ENCODE measurements around the gene DGKZ. TPM values are rescaled to one million over a fixed set of nuclear protein-coding genes. Genes with fewer than 3 reads are reported as not detected.

DGKZ gene
- total RNA-seq, 4 donors from 2014 or later = 104 to 270 (median 200) TPM

DNA sequence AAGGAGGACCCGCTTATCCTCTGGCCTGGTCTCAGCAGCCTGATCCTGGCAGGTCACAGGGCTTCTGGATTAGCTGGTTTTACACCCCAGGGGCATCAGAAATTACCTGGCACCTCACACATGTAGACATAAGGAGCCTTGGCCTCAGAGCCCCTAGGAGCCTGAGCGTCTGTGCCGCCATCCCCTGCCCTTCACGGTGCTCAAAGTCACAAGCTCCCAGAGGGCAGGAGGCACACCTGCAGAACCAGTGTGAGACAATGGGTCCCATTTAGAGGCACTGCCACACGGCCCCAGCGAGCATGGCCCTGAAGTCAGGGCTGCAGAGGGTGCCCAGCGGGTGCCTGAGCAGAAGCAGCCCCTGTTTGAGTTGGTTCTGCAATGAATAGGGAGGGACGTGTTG lies 3.9 kb downstream of the DGKZ start:
- H3K27me3 ChIP-seq = no peaks in the 10 kb centered on the region
- no peaks in the 10 kb centered on the region for H3K36me3 ChIP-seq

GRCh38 chr11:46351606-46352005 lies 4.3 kb downstream of the DGKZ start:
- Histone ChIP-seq H3K4me3 (no peak overlapping the region), H3K4me1 (peaks cover 3 to 51% (median 18%) of the 10 kb centered on the region in 4 donors), H3K9me3 (no peaks in the 10 kb centered on the region), H3K27me3 (no peaks in the 10 kb centered on the region), H3K36me3 (no peaks in the 10 kb centered on the region), H3K27ac (peak overlapping the region in 2 of 4 donors; percentile 36 to 55)
- no peak for DNase-seq
- no peak for TF ChIP-seq POLR2A (IDR thresholded peaks at IDR 0.05)
- TF ChIP-seq, protein P1, sequence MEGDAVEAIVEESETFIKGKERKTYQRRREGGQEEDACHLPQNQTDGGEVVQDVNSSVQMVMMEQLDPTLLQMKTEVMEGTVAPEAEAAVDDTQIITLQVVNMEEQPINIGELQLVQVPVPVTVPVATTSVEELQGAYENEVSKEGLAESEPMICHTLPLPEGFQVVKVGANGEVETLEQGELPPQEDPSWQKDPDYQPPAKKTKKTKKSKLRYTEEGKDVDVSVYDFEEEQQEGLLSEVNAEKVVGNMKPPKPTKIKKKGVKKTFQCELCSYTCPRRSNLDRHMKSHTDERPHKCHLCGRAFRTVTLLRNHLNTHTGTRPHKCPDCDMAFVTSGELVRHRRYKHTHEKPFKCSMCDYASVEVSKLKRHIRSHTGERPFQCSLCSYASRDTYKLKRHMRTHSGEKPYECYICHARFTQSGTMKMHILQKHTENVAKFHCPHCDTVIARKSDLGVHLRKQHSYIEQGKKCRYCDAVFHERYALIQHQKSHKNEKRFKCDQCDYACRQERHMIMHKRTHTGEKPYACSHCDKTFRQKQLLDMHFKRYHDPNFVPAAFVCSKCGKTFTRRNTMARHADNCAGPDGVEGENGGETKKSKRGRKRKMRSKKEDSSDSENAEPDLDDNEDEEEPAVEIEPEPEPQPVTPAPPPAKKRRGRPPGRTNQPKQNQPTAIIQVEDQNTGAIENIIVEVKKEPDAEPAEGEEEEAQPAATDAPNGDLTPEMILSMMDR (IDR thresholded peaks at IDR 0.05) = no peak

More for the DNA sequence above, 3.9 kb downstream of the DGKZ start:
- peaks cover 3 to 56% (median 22%) of the 10 kb centered on the region in 4 donors for H3K4me1 ChIP-seq
- no peaks in the 10 kb centered on the region for H3K9me3 ChIP-seq
- TF ChIP-seq, protein P1 (IDR thresholded peaks at IDR 0.05) = no peak
- TF ChIP-seq POLR2A (IDR thresholded peaks at IDR 0.05) = no peak
- no peak overlapping the region for H3K4me3 ChIP-seq
- H3K27ac ChIP-seq = no peak overlapping the region
- DNase-seq = no peak

DNA sequence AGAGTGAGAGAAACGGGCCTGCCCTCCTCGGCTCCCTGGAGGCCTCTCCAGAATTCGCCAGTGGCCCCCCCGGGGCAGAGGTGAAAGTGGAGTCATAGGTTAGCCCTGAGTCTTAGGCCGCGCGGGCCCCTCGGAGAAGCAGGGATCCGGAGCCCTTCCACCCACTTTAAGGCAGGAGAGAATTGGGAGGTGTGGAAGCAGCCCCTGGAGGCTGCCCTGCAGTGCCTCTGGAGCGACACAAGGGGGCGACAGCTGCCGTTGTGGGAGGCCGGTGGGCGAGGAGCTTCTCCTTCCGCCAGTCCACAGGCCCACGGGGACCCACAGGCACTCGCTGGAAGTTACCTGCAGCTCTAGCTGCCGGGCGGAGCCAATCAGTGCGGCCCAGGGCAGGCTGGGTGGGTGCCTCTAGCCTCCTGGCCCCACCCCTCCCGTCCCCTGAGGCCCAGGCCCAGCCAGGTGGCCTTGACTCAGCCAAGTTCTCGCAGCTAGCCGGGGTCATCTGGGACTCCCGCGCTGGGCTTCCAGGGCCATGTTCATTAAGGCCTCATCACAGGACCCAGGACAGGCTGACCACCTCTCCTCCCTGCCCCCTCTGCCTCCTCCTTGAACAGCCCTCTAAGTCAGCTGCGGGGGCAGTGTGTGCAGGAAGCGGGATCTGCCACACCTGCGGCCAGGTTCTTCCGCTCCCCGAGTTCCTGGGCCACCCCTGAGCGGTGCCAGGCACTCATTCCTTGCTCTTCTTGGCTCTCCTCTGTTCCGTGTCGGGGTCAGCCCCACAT lies 5.0 kb downstream of the DGKZ start:
- peak in 1 of 3 donors; percentile 43 for DNase-seq
- Histone ChIP-seq H3K27me3 (no peaks in the 10 kb centered on the region), H3K4me3 (peak overlapping the region in 1 of 4 donors; percentile 15), H3K36me3 (no peaks in the 10 kb centered on the region), H3K9me3 (no peaks in the 10 kb centered on the region), H3K27ac (peak overlapping the region in 2 of 4 donors; percentile 36 to 55), H3K4me1 (peaks cover 3 to 52% (median 14%) of the 10 kb centered on the region in 4 donors)
- no peak for TF ChIP-seq POLR2A (IDR thresholded peaks at IDR 0.05)
- TF ChIP-seq, protein P1 (IDR thresholded peaks at IDR 0.05) = peak; percentile 54 to 76 (median 70)

- Histone ChIP-seq H3K27ac (no peak overlapping the region), H3K36me3 (no peaks in the 10 kb centered on the region), H3K9me3 (no peaks in the 10 kb centered on the region), H3K27me3 (no peaks in the 10 kb centered on the region), H3K4me3 (no peak overlapping the region), H3K4me1 (peaks cover 3 to 50% (median 11%) of the 10 kb centered on the region in 4 donors)
- no peak for DNase-seq
- no peak for TF ChIP-seq POLR2A (IDR thresholded peaks at IDR 0.05)
- TF ChIP-seq, protein P1 (IDR thresholded peaks at IDR 0.05) = no peak
Measured at GRCh38 chr11:46353698-46354097, 6.4 kb downstream of the DGKZ start.

GRCh38 chr11:46356924-46357482 lies 9.7 kb downstream of the DGKZ start:
- Histone ChIP-seq H3K4me1 (peaks cover under 1 to 31% (median 12%) of the 10 kb centered on the region in 4 donors), H3K36me3 (no peaks in the 10 kb centered on the region), H3K9me3 (no peaks in the 10 kb centered on the region), H3K27me3 (no peaks in the 10 kb centered on the region), H3K27ac (peak overlapping the region in 1 of 4 donors; percentile 50), H3K4me3 (no peak overlapping the region)
- no peak for DNase-seq
- TF ChIP-seq POLR2A (IDR thresholded peaks at IDR 0.05) = no peak
- TF ChIP-seq, protein P1 (IDR thresholded peaks at IDR 0.05) = no peak

All from Peyer's patch (tissue), 4 donors.